CD4-positive, alpha-beta T cell treated with Interleukin-15 for 4 hours (primary cell): ENCODE data around the gene RGS16.
"Not testable (repeated sequence)": the region's sequence is repeated elsewhere in the genome, so short reads cannot be mapped to it uniquely, and the experiment has no call there.

Experiments used
- DNase-seq: peaks from one replicate; pipeline ENCODE4 v3.0.0-alpha.2; 2020; ENCODE audit warnings: low spot score

The RGS16 gene, protein sequence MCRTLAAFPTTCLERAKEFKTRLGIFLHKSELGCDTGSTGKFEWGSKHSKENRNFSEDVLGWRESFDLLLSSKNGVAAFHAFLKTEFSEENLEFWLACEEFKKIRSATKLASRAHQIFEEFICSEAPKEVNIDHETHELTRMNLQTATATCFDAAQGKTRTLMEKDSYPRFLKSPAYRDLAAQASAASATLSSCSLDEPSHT

DNA sequence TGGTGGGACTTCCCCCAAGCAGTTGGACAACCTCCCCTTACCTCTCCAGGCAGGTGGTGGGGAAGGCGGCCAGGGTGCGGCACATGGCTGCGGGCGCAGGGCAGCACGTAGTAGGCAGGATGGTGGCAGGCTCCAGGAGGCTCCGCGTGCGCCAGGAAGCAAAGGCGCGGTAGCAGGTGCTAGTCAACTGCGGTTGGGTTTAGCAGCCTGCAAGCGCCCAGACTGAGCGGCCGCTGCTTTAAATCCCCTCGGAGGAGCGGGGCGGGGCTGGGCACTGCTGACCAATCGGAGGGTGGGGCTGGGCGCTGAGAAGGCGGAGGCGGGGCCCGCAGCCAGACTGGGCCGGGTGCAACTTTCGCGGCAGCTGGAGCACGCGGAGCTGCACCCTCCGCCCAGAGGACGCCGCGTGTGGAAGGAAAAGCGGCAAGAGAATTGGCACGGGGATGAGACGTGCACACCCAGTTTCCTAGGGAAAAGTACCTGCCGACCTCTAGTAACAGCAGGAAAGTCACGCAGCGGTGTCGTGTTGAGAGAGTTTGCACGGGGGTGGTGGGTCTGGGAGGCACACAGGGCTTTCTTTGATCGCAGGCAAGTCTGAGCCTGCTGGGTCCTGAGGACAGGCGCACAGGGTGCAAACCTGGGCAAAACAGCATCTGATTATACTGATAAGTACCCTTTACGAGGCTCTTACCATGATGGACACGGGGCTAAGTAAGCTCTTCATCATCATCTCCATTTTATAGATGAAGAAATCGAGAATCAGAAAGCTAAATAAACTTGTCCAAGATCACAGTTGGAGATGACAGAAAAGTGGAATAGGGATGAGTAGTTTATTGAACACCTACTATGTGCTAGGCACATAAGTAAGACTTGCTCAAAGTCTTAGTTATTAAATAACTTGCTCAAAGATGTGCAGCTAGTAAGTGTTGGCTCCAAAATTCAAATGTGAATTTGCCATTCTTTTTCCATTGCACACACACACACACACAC lies at the start of gene RGS16:
TSS of gene RGS16 (minus strand) at position 215 of the 990 bp plus-strand sequence. CDS start at position 85, 130 bp downstream.
- peak; percentile 92 for DNase-seq

DNA sequence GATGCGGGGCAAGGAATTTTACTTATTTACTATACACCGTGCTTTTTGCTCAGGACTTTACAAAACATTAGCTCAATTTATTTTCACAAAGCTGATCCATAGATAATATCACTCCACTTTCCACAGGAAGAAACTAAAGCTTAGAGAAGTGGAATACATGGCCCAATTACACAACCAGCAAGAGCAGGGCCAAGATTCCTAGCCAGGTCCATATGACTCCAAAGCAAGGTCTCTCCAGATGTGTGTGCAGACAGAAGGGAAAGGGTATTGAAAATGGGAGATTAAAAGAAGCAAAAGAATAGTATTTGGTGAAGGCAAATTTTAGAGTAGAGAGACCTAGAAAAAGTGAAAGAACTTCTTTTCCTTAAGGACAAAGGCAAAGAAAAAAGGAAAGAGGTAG lies 49.8 kb upstream of the RGS16 start:
- no peak for DNase-seq

DNA sequence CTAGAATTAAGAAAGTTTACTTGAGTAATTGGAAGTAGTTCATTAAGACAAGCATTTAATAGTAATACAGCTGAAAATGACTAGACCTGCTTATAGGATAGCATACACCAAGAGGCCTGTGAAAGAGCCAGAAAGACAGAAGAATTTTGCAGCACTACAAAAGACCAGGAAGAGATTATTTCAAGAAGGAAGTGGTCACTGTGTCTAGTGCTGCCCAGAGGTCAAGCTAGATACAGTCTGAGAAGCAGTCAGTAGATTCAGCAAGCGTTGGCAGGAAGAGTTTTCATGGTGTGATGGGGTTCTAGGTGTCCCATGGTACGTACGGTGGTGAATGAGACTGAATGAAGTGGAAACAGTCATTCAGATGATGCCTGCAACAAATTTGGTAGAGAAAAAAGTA lies 48.7 kb upstream of the RGS16 start:
- DNase-seq, result no peak

DNA sequence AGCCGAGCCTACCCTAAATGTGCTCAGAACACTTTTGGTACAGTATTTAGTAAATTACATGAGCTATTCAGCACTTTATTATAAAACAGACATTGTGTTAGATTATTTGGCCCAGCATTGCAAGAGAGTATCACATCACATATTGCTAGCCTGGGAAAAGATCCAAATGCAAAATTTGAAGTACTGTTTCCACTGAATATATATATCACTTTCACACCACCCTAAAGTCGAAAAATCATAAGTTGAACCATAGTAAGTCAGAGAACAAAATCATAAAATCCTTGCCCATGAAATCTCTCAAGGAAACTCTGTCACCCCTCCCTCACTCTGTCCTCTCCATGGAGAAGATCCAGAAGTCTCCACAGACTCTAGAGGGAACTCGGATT lies 47.1 kb upstream of the RGS16 start:
- DNase-seq, result no peak

DNA sequence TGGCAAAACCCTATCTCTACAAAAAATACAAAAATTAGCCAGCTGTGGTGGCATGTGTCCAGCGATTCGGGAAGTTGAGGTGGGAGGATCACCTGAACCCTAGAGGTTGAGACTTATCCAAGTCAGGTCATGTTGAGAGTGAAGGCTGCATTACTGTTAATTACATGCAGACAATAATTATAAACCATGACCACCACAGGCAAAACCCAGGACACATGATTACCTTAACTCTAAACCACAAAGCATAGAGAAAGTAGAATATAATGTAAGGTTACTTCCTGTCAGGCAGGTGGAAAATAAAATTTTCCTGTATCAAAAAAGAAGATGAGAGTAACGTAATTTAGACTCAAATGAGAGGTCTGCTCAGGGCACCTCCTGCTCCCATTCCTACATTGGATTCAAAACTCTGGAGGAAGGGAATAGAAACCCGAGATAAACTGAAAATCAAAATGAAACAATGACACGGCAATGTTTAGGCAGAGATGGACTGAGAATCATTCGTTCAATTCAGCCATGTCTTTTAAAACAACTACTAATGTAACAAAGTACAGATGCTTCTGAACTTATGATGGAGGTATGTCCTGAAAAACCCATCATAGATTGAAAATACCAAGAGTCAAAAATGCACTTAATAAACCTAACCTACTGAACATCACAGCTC lies 46.6 kb upstream of the RGS16 start:
- DNase-seq, result no peak

DNA sequence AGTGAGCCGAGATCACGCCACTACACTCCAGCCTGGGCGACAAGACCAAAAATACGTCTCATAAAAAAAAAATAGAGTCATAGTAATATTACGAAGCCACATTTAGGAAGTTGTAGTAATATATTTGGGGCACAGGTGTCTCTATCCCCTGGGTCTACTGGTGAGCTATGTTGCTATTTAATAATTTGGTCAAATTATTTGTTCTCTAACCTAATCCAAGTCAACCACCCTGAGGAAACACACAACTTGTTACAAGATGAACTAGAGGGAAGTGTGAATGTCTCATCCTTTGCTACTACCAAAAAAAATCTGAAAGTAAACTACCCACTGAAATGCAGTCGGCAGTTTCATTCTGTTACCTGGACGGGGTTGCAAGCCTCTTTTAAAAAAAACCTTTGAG lies 44.9 kb upstream of the RGS16 start:
- DNase-seq, result no peak

DNA sequence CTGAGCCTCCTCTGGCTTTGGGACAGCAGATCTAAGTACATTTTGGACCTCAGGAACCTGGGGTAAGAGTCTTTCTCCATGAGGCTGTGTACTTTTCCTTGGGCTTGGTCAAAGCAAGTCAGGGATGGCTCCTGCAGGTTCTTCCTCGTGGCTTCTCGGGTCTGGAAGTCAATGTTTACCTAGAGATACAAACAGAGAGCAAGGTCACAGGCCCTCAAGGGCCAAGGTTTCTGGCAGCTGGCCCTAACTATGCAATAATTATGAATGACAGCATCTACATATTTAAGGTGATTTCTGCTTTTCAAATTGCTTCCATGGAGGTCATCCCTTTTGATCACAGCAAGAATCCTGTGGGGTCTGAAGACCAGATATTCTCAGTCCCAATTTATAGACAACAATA lies 42.5 kb upstream of the RGS16 start:
- no peak for DNase-seq

DNA sequence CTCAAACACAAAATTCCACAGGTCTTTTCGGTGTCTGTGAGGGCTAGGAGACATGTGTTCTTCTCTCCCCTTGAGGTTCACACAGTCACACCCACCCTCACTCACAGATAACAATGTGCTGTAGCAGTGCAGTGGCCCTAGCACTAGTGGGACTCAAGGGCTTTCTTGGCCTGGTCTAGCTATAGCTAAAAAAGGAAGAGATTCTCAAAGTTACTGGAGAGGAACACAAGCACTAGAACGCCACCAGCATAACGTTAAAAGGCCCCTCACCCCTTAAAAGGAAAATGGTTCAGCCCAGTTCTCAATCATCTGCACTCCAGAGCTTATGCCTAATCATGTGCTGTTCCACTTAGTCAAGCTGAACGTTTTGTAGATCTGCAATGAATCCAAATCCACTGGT lies 40.7 kb upstream of the RGS16 start:
- DNase-seq, result no peak

DNA sequence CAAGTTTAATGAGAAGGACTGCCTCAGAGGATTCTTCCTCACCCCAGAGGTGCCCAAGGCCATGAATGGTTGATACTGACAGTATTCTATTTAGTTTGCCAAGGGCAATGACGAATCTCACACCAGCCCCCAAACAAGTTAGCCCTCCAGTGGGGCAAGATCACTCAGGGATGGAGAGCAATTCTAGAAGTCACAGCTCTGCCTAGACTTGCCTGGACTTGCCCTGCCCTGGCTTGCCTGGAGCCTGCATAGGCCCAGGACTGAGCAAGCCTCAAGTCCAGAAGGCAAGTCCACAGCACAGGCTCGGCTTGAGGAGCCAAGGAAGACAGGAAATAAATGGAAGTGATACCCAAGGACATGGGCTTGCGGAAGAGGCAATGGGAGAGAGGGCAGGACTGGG lies 39.5 kb upstream of the RGS16 start:
- DNase-seq, result no peak

DNA sequence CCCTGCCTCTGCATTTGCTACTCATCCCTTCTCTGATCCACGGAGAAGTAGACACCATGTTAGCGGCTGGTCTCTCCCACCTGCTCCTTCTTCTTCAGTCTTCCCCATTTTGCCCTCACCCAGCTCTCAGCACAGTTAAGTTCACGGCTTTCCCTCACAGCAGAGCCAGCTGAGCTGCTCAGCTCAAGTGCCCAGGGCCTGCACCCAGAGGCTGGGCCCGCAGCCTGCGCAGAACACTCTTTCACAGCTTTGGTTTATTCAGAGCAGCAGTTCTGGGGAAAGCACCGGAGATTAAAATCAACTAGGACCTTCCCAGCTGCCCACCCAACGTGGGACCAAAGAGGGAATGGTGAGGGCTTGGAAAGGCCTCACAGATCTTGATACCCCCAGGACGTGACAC lies 38.3 kb upstream of the RGS16 start:
- no peak for DNase-seq

DNA sequence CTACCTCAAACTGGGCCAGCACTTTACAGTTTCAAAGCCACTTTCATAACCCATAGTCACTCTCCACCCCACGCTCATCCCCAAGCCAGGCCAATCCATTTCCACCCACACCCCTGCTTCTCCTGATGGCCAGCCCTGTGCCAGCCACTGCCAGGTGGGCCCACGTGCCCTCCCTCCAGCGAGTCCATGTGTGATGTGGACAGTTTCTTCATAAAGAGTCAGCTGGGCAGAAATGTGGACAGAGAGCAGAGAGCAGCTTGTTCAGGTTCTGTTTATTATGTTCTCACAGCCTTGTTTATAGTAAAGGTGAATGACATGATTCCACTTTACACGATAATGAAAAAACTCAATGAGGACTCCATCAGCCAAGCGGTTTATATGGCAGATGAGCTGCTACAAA lies 37.4 kb upstream of the RGS16 start:
- DNase-seq, result no peak

DNA sequence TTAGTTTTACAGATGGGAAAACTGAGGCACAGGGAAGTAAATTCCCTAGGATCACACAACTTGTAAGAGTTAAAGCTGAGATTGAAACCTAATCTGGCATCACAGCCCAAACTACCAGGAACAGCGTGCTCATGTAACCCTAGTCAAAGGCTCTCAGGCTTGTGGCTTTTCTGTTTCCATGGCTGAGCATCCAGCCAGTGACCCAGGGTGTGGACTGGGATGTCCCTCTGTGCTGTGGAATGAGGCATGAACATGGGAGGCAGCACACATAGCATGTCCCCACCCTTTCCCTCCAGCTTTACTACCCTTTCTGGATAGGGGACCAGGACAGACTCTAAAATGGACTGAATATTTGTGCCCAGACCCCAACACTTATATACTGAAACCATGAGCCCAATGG lies 35.1 kb upstream of the RGS16 start:
- DNase-seq, result no peak

DNA sequence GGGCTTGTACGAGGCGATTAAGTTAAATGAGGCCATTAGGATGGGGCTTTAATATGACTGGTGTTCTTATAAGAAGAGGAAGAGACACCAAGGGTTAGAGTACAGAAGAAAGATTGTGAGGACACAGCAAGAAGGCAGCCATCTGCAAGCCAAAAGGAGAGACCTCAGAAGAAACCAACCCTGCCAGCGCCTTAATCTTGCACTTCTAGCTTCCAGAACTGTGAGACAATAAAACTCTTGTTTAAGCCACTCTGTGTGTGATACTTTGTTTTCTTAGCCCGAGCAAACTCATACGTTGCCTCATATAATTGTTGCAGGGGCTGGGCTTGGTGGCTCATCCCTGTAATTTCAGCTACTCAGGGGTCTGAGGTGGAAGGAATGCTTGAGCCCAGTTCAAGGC lies 33.6 kb upstream of the RGS16 start:
- no peak for DNase-seq

DNA sequence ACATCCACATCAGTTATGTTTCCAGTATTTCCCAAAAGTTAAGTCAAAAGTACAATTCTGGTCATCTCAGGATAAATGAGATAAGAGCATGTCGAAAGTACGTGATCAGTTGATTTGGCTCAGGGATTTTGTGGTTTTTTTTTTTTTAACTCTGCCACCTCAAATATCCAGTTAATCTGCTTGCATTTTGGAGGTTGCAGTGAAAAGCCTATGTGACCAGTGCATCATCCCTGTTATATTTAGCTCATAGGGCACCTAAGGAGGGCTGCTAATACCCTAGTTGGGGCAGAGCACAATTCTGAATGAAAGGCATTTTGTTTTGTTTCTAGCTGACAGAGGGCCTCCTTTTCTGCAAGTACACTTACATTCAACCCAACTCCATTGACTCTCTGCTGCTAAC lies 31.7 kb upstream of the RGS16 start:
- DNase-seq, result no peak

DNA sequence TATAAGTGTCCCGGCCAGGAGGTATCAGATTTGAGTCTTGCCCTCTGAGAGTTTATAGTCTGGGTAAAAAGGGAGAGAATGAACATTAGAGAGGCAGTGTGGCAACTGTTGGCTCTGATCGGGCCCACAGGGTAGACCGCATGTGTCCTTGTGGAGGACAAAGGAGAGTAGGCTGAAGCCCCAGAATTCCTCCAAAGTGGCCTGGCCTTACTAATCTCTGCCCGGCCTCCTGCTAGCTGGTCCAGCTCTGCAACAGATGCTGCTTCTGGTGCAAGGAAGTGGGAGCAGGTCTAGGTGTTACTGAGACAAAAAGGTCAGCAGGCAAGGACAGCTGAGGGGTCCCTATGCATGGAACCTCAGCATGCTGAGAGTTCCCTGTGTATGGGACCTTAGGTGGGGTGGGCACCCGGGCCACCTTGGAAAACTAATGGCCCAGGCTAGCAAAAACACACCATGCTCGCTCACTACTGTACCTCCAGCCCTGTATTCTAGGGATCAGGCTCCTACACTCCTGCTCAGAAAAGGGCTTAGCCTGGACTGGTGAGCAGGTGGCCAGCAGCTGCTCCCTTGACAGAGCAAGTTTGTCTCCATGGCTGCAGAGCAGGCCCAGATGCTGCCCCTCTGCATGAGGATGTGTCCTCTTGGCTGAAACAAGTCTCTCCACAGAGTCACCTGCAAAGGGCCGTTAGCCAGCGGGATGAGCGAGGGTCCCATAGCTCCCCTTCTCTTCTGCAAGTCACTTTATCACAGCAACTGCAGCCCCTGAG lies 30.3 kb upstream of the RGS16 start:
- no peak for DNase-seq

DNA sequence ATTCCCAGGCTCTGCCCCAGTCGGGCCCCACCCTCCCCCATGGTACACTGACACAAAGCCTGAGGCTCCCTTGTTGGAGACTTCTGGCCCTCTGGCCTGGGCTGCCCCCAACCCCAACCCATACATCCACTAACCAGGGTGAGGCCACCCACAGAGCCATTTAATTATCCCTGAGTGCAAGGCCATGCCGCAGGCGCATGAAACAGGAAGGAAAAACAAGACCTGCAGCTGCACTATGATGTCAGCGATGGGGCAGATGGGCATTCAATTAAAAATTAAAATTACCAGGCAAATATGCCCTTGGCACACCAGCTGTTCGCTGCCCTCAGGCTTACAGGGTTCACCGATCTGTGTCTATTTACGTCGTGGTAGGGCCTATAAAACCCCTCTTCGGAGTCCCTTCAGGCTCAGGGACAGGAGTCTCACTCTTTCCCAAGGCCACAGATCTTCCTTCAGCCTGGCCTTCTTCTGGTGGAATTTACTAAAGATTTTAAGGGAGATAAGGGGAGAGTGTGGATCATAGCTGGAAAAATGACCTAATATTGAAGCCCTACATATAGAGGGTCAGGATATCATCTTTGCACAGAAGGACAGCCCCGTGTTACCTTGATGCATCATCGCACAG lies 29.6 kb upstream of the RGS16 start:
- DNase-seq, result no peak

DNA sequence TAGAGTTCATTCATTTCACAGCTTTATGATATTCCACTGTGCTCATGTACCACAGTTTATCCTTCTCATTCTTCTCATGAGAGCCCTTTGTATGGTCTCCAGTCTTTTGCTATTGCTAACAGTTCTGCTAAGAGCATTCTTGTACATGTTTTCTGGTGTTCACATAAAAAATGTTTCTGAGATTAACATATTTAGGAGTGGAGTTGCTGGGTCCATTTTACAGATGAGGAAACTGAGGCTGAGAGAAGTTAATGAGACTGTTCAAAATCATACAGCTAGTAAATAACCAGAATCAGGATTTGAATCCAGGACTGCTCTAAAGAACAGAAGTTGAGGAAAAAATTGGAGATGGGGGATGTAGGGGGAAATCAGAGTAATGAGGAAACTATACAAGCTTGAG lies 28.8 kb upstream of the RGS16 start:
- no peak for DNase-seq

DNA sequence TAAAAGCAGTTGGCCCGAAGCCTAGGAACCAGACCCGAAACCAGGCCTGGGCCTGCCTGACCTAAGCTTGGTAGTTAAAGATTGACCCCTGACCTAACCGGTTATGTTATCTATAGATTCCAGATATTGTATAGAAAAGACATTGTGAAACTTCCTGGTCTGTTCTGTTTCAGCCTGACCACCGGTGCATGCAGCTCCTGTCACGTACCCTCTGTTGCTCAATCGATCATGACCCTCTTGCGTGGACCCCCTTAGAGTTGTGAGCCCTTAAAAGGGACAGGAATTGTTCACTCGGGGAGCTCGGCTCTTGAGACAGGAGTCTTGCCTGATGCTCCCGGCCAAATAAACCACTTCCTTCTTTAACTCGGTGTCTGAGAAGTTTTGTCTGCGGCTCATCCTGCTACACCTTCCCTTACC lies 28.3 kb upstream of the RGS16 start:
- DNase-seq, result not testable (repeated sequence)

DNA sequence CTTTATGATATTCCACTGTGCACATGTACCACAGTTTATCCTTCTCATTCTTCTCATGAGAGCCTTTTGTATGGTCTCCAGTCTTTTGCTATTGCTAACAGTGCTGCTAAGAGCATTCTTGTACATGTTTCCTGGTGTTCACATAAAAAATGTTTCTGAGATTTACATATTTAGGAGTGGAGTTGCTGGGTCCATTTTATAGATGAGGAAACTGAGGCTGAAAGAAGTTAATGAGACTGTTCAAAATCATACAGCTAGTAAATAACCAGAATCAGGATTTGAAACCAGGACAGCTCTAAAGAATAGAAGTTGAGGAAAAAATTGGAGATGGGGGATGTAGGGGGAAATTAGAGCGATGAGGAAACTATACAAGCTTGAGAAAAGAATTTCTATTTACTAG lies 27.8 kb upstream of the RGS16 start:
- DNase-seq, result no peak

DNA sequence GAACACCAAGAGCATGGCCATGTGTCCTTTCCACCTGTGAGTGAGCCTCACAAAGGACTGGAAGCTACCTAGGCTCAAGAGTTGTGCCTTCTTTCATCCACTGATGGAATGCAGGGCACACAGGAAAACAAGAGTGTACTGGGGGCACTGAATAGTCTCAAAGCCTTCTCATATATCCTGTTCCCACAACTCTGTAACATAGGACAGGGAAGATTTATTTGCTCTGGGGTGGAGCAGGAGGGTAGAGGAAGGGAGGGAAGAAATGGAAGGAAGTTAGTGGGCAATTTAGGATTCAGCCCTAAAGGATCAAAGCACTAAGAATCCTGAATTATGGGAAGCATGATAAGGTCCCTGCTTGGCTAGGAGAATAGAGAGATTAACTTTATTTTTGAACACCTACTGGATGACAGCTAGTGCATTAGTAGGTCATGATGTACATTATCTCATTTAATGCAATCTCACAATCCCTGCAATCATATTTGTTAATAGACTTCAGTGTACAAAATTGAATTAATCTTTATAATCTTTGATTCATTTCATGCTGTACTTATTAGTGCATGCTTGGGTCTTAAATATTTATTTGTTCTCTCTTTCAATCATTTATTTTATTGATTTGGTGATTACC lies 27.0 kb upstream of the RGS16 start:
- no peak for DNase-seq

DNA sequence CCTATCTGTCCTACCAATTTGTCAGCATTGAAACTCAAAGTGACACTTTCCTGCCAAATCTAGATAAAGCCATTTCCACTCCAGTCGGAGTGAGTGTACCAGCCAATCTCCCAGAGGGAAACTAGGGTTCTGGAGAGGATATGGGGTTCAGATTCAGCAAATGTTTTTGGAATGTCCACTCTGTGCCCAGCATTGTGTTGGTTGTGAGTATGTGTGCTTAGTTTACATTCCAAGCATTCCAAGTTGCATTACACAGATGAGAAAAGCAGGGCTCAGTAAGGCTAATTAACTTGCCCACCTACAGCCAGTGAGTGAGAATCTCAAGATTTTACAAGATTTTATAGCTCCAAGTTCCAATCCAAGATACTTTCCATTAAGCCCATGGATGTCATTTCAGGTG lies 26.4 kb upstream of the RGS16 start:
- no peak for DNase-seq
